Activated T-cell treated with anti-CD3 and anti-CD28 coated beads for 48 hours (primary cell): ENCODE results near the gene PHF24.
A peak's percentile ranks its signal among the peaks of the same experiment; 100 is the strongest.
"Not testable (repeated sequence)": the region's sequence is repeated elsewhere in the genome, so short reads cannot be mapped to it uniquely, and the experiment has no call there.

ENCODE experiments used
- DNase-seq: peaks from one replicate; pipeline ENCODE4 v3.0.0-alpha.2; 2020; ENCODE audit warnings: low read depth

Gene PHF24

GRCh38 chr9:34957492-34958410 is at the start of gene PHF24:
Gene PHF24 (plus strand): TSS chr9:34958285. CDS start chr9:34971299, 13,014 bp downstream.
- DNase-seq, result no peak

DNA sequence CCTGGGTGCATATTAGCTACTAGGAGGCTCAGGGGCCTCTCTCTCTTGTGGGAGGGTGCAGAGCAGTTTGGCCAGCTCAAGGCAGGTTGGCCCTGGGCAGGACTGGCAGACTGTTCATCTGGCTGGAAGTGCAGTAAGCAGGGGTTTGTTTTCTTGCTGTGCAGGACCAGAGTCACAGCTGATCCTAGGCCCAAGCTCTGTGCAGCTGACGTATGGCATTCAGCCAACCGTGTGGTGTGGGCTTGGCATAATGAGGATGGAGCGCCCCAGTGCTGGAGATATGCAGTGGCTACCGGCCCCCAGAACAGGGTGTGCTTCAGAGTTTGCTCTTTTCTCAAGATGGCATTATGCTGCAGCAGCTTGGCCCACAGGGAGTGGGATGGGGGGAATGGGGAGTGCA is 31.0 kb upstream of the PHF24 start:
- no peak for DNase-seq

DNA sequence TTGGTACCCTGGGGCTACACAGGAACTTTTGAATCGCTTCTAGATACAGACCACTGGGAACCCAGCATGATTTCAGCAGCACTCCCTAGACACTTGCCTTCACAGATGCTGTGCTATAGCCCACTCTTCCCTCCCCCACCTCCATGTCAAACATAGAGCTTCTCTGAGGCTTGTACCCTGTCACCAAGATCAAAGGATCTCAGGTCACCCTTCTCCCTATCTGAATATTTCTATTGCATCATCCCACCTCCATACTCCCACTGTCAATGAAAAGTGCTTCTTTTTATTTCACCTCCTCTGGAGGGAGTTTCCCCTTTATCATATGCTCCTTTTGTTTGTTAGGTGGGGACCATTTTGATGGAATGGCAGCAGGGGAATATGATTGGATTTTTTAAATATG is 29.2 kb upstream of the PHF24 start:
- DNase-seq, result no peak

DNA sequence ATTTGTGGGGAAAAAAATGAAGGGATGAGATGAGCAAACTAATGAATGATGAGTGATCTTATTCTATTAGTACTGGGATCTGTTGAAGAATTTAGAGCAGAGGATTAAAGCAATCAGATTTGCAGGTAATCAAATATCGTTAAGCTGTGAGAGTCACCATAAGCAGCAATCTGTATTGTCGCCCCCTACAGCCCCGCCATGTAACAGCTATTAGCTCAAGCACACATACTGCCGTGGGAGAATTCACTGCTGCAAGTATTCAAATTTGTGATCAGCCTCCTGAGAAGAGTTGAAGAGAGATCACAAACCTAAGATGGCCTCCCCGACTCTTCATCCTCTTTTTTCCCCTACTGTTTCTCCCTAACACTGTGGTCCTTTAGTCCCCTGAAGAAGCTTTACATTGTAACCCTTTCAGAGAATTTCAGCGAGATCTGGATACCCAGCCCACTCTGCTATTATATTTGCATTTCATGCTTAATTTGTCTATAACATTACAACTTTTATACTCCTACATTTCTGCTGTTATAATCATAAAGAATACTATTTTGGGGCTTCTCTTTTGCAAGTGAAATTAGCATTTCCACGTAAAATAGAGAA is 28.5 kb upstream of the PHF24 start:
- DNase-seq, result peak; percentile 29

- not testable (repeated sequence) for DNase-seq
Measured at GRCh38 chr9:34939989-34940388, 18.1 kb upstream of the PHF24 start.

DNA sequence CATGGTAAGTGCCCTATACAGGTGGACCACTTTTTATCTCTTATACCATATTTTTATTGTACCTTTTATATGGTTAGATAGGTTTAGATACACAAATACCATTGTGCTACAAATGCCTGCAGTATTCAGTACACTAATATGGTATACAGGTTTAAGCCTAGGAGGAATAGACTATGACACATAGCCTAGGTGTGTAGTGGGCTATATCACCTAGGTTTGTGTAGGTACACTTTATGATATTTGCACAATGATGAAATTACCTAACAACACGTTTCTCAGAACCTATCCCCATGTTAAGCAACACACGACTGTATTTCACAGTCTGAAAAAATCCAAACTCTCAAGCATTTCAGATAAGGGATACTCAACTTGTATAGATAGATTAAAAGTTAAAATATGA is 9.6 kb upstream of the PHF24 start:
- no peak for DNase-seq

DNA sequence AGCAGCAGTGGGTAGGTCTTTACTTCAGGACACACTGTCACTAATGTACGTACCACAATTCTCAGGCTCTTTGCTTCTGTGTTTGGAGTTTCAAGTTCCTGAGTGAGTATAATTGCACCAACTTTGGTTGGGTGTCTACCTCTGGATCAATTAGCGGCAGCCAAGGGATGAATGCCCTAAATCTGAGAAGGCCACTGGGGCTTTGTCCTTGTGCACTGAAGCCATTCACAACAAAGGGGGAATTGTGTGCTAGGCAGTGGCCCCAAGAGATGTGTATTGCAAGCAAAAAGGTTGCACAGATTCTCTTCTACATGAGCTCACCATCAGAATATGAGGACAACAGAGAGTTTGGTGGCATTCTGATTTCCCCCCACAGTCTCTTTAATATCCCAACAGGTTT is 3.9 kb upstream of the PHF24 start:
- no peak for DNase-seq

GRCh38 chr9:34956066-34956465 is 2.0 kb upstream of the PHF24 start:
- DNase-seq, result not testable (repeated sequence)

GRCh38 chr9:34956648-34957047 is 1.4 kb upstream of the PHF24 start:
- DNase-seq, result no peak

DNA sequence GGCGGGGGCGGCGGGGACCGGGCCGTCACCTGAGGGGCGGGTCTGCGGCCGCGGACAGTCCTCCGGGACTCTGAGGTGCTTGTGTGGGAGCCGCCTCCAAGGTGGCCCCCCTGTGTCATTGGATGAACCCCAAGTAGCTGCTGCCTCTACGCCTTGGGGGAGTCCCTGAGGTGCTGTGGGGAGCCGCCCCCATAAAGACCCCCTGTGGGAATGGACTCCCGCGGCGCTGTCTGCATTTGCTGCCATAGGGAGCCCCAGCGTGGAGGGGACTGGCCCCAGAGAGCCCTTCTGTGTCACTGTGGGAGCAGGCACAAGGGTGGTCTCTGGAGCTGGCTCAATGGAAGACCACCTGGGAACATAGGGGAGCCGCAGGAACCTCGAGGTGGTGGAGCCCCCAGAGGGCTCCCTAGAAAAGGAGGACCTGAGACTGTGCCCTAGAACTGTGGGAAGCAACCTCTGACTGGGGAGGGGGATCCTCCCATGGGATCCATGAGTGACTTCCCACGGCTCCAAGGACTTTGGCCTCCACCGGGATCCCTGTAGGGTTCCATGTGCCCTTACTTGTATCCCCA is 412 bp downstream of the PHF24 start:
- no peak for DNase-seq

GRCh38 chr9:34959461-34959860 is 1.4 kb downstream of the PHF24 start:
- DNase-seq, result no peak

DNA sequence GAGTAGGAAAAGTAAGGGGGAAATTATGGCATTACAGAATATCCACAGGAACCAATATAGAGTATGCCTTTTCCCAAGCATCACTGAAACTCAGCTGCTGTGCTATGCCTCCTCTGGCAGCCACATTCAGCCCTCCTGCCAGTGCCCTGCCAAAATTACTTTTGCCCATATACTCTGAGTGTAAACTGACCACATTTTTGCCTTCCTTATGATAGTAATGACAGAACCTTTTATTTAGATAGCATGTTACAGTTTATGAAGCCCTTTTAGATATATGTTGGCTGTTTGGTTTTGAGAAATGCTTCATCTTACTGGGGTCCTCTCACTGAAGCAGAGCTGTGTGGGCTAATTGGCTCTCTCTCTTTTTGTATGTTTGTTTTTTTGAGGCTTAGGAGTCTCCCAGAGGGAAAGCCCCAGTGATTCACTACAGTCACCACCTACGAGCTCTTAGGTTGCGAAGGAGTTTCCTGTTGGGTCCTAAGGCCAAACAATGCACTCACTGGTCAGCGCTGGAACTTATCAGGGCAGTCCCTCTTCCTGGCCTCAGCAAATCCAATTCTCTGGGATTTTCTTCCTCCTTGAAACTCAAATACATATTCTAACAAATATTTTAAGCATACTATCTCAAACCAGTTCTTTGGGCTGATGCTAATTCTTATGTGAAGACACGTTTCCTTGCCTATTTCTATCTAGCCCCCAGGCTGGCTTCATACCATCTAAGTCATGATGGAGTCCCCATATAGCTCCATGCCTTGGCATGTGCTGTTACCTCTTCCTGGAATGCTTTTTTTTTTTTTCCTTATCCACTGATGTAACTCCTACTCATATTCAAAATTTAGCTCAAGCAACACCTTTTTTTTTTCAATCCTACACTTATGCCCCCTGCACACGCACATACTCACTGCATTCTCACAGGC is 3.7 kb downstream of the PHF24 start:
- DNase-seq, result no peak

- no peak for DNase-seq
Measured at GRCh38 chr9:34962546-34962945, 4.5 kb downstream of the PHF24 start.

- no peak for DNase-seq
Measured at GRCh38 chr9:34963552-34963951, 5.5 kb downstream of the PHF24 start.

GRCh38 chr9:34964458-34964857 is 6.4 kb downstream of the PHF24 start:
- DNase-seq, result no peak

DNA sequence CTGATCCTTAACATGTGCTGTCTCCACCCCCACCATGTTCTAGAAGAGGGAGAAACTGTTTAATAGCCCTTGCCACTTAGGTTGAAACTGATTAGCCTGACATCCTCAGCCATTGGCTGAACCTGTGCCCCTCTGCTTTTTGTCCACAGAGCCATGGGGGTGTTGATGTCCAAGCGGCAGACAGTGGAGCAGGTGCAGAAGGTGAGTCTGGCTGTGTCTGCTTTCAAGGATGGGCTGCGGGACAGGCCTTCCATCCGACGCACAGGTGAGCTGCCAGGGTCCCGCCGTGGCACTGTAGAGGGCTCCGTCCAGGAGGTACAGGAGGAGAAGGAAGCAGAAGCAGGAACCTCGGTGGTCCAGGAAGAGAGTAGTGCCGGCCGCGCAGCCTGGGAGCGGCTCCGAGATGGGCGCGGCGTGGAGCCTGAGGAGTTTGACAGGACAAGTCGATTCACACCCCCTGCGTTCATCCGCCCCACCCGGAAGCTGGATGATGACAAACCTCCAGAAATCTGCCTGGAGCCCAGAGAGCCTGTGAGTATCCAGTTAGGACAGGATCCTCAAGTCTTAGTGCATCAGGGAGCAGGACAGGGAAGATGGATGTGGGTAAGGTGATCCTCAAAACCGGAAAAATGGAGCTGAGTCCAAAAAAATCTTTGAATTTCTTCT is 13.2 kb downstream of the PHF24 start:
- DNase-seq, result no peak

GRCh38 chr9:34974664-34975063 is 16.6 kb downstream of the PHF24 start:
- DNase-seq, result no peak

GRCh38 chr9:34976441-34976840 is 18.4 kb downstream of the PHF24 start:
- DNase-seq, result no peak

- DNase-seq, result no peak
Measured at GRCh38 chr9:34976992-34977391, 18.9 kb downstream of the PHF24 start.

DNA sequence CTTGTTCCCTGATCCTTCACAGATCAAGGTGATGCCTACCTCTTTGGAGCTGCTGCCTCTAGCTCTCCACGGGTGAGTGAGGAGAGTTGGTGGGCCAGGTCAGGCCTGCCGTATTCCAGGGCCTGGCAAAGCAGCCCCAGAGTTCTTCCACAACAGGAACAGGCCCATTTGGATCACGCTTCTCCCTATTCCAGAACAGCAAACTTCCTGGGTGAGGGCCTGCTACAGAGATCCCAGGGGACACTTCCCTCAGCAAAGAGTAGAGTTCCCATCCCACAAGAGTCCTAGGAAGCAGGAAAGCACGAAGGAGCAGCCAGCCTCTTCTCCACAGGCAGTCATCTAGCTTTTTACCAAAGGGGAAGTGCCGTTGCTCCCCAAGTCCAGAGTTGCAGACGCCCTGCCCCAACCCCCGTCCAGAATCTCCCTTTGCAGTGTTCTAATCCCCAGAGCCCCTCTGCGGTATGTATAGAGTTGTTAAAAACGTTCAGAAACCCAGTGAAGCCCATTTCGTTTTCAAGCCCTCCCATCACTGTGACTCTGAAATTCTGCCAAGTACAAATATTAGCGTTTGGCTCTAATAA is 22.2 kb downstream of the PHF24 start:
- DNase-seq, result no peak

- DNase-seq, result no peak
Measured at GRCh38 chr9:34982361-34982760, 24.3 kb downstream of the PHF24 start.
